ENCODE results near the gene MIS12. TPM values are rescaled to one million over a fixed set of nuclear protein-coding genes. Genes with fewer than 3 reads are reported as not detected.

The MIS12 gene
- total RNA-seq, 1 donor: 22.8 TPM

DNA sequence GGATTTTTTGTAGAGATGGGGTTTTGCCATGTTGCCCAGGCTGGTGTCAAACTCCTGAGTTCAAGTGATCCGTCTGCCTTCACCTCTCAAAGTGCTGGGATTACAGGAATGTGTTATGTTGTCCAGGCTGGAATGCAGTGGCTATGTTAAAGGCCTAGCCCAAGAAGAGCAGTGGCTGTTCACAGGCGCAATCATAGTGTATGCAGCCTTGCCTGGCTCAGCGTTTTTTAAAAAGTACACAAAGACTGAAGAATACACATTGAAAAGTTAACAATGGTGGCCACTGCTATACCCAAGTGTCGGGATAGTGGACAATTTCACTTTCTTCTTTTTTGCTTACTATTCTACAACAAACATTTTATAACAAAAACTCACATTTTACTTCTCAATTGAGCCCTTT is 7.4 kb upstream of the MIS12 start:
- TF ChIP-seq, protein P1, sequence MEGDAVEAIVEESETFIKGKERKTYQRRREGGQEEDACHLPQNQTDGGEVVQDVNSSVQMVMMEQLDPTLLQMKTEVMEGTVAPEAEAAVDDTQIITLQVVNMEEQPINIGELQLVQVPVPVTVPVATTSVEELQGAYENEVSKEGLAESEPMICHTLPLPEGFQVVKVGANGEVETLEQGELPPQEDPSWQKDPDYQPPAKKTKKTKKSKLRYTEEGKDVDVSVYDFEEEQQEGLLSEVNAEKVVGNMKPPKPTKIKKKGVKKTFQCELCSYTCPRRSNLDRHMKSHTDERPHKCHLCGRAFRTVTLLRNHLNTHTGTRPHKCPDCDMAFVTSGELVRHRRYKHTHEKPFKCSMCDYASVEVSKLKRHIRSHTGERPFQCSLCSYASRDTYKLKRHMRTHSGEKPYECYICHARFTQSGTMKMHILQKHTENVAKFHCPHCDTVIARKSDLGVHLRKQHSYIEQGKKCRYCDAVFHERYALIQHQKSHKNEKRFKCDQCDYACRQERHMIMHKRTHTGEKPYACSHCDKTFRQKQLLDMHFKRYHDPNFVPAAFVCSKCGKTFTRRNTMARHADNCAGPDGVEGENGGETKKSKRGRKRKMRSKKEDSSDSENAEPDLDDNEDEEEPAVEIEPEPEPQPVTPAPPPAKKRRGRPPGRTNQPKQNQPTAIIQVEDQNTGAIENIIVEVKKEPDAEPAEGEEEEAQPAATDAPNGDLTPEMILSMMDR (IDR thresholded peaks at IDR 0.05; ENCODE audit: insufficient read depth, low read length): no peak
- no peak for DNase-seq (ENCODE audit: low read depth)
- H3K4me3 ChIP-seq (ENCODE audit: low read depth, low read length): no peak overlapping the region

DNA sequence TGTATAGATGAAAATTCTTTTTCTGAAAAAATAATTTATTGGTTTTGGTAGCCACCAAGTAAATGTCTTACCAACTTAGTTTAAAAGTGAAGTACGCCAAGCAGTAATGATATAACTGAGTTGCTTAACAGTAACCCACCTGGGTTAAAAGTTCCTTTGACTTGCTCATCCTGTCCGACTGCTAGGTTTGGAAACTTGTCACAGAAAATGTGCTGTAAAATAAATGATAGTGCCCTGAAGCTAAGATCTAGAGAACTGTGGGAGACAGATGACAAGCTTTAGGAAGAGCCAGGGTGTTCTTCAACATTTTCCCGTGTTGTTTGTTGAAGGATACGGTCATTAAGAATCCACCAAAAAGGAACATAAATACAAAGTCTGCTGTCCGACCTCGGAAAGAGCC is 5.4 kb upstream of the MIS12 start:
- DNase-seq (ENCODE audit: low read depth): no peak
- TF ChIP-seq, protein P1 (IDR thresholded peaks at IDR 0.05; ENCODE audit: insufficient read depth, low read length): no peak
- no peak overlapping the region for H3K4me3 ChIP-seq (ENCODE audit: low read depth, low read length)

DNA sequence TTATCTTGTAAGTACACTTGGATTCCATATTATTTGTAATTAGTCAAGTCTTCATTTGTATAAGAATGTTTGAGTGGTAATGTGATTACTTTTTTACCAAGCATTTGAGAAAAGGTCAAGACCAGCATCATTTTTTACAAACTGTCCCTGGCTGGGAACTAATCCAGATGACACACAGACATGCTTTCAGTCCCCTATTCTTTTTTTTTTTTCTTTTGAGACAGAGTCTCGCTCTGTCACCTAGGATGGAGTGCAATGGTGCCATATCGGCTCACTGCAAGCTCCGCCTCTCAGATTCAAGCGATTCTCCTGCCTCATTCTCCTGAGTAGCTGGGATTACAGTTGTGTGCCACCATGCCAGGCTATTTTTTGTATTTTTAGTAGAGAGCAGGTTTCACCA is 4.9 kb upstream of the MIS12 start:
- no peak overlapping the region for H3K4me3 ChIP-seq (ENCODE audit: low read depth, low read length)
- no peak for DNase-seq (ENCODE audit: low read depth)
- TF ChIP-seq, protein P1 (IDR thresholded peaks at IDR 0.05; ENCODE audit: insufficient read depth, low read length): no peak

GRCh38 chr17:5485270-5486205 is 828 bp upstream of the MIS12 start, which contains the start of gene DERL2:
Gene DERL2, minus strand, starts transcription at chr17:5486178. Its CDS starts 17 bp downstream, at chr17:5486161.
- TF ChIP-seq, protein P1 (IDR thresholded peaks at IDR 0.05; ENCODE audit: insufficient read depth, low read length): no peak
- DNase-seq (ENCODE audit: low read depth): peak; percentile 34
- peak within 1 kb of the TSS; percentile 92 for H3K4me3 ChIP-seq (ENCODE audit: low read depth, low read length)

DNA sequence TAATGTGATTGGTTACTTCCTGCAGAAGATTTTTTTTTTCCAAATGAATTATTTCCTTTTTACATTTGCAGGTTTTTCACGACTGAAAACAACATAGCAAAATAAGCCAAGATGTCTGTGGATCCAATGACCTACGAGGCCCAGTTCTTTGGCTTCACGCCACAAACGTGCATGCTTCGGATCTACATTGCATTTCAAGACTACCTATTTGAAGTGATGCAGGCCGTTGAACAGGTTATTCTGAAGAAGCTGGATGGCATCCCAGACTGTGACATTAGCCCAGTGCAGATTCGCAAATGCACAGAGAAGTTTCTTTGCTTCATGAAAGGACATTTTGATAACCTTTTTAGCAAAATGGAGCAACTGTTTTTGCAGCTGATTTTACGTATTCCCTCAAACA is 2.4 kb downstream of the MIS12 start:
- no peak for DNase-seq (ENCODE audit: low read depth)
- TF ChIP-seq, protein P1 (IDR thresholded peaks at IDR 0.05; ENCODE audit: insufficient read depth, low read length): no peak

DNA sequence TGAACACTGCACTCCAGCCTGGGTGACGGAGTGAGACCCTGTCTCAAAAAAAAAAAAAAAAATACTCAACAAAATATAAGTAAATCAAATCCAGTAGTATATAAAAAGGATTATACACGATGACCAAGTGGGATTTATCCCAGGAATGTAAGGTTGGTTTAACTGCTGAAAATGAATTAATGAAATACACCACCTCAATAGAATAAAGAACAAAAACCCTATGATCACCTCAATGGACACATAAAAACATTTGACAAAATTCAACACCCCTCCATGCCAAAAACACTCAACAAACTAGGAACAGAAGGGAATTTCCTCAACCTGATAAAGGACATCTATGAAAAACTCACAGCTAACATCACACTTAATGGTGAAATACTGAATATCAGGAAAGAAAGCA is 6.6 kb downstream of the MIS12 start:
- H3K4me3 ChIP-seq (ENCODE audit: low read depth, low read length): no peak overlapping the region
- no peak for DNase-seq (ENCODE audit: low read depth)
- TF ChIP-seq, protein P1 (IDR thresholded peaks at IDR 0.05; ENCODE audit: insufficient read depth, low read length): no peak

More for the DNA sequence above, 2.4 kb downstream of the MIS12 start:
- H3K4me3 ChIP-seq (ENCODE audit: low read depth, low read length): no peak overlapping the region
